ENCODE measurements around the gene CLRN2. TPM values are rescaled to one million over a fixed set of nuclear protein-coding genes. Genes with fewer than 3 reads are reported as not detected.

CLRN2 gene
- total and polyA plus RNA-seq, 9 of the 15 experiments (the other 6 are each of a cell fraction or from before 2014, with no cell fraction given) = not detected

- no peak for TF ChIP-seq ZFP30 (CRISPR knock-in tag; IDR thresholded peaks at IDR 0.05; ENCODE audit: borderline replicate concordance)
- TF ChIP-seq FOXO4 (CRISPR knock-in tag; IDR thresholded peaks at IDR 0.05) = no peak
- TF ChIP-seq SETDB1 (IDR thresholded peaks at IDR 0.05; ENCODE audit: low read length) = no peak
- no peak for TF ChIP-seq BRCA1 (IDR thresholded peaks at IDR 0.05)
- no peak for TF ChIP-seq BRCA1 (CRISPR knock-in tag; IDR thresholded peaks at IDR 0.05)
- TF ChIP-seq NR4A1 (CRISPR knock-in tag; IDR thresholded peaks at IDR 0.05) = no peak
- no peak for TF ChIP-seq NR4A1 (tag; IDR thresholded peaks at IDR 0.05)
- TF ChIP-seq, protein P1, sequence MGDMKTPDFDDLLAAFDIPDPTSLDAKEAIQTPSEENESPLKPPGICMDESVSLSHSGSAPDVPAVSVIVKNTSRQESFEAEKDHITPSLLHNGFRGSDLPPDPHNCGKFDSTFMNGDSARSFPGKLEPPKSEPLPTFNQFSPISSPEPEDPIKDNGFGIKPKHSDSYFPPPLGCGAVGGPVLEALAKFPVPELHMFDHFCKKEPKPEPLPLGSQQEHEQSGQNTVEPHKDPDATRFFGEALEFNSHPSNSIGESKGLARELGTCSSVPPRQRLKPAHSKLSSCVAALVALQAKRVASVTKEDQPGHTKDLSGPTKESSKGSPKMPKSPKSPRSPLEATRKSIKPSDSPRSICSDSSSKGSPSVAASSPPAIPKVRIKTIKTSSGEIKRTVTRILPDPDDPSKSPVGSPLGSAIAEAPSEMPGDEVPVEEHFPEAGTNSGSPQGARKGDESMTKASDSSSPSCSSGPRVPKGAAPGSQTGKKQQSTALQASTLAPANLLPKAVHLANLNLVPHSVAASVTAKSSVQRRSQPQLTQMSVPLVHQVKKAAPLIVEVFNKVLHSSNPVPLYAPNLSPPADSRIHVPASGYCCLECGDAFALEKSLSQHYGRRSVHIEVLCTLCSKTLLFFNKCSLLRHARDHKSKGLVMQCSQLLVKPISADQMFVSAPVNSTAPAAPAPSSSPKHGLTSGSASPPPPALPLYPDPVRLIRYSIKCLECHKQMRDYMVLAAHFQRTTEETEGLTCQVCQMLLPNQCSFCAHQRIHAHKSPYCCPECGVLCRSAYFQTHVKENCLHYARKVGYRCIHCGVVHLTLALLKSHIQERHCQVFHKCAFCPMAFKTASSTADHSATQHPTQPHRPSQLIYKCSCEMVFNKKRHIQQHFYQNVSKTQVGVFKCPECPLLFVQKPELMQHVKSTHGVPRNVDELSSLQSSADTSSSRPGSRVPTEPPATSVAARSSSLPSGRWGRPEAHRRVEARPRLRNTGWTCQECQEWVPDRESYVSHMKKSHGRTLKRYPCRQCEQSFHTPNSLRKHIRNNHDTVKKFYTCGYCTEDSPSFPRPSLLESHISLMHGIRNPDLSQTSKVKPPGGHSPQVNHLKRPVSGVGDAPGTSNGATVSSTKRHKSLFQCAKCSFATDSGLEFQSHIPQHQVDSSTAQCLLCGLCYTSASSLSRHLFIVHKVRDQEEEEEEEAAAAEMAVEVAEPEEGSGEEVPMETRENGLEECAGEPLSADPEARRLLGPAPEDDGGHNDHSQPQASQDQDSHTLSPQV (IDR thresholded peaks at IDR 0.05) = peak; percentile 31; the same call in 1 of the 2 replicates
- TF ChIP-seq SNRNP70 (optimal IDR thresholded peaks at IDR 0.05; ENCODE audit: low read depth, low read length) = no peak
- 0 out of 2 replicates have a peak, but pooled peaks have one; percentile 41 for TF ChIP-seq HCFC1 (IDR thresholded peaks at IDR 0.05; ENCODE audit: low read depth, low read length)
- TF ChIP-seq, protein P2, sequence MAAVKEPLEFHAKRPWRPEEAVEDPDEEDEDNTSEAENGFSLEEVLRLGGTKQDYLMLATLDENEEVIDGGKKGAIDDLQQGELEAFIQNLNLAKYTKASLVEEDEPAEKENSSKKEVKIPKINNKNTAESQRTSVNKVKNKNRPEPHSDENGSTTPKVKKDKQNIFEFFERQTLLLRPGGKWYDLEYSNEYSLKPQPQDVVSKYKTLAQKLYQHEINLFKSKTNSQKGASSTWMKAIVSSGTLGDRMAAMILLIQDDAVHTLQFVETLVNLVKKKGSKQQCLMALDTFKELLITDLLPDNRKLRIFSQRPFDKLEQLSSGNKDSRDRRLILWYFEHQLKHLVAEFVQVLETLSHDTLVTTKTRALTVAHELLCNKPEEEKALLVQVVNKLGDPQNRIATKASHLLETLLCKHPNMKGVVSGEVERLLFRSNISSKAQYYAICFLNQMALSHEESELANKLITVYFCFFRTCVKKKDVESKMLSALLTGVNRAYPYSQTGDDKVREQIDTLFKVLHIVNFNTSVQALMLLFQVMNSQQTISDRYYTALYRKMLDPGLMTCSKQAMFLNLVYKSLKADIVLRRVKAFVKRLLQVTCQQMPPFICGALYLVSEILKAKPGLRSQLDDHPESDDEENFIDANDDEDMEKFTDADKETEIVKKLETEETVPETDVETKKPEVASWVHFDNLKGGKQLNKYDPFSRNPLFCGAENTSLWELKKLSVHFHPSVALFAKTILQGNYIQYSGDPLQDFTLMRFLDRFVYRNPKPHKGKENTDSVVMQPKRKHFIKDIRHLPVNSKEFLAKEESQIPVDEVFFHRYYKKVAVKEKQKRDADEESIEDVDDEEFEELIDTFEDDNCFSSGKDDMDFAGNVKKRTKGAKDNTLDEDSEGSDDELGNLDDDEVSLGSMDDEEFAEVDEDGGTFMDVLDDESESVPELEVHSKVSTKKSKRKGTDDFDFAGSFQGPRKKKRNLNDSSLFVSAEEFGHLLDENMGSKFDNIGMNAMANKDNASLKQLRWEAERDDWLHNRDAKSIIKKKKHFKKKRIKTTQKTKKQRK (IDR thresholded peaks at IDR 0.05; ENCODE audit: borderline replicate concordance, low read depth, low read length) = no peak
- TF ChIP-seq MAFK (IDR thresholded peaks at IDR 0.05; ENCODE audit: low read length) = no peak
- TF ChIP-seq ZNF311 (CRISPR knock-in tag; IDR thresholded peaks at IDR 0.05) = no peak
- no peak for TF ChIP-seq E2F5 (CRISPR knock-in tag; IDR thresholded peaks at IDR 0.05)
- TF ChIP-seq MIER1 (IDR thresholded peaks at IDR 0.05; ENCODE audit: low read depth) = no peak
These were observed 2.8 kb upstream of the CLRN2 start, which contains the start of gene QDPR (continued) for GRCh38 chr4:17511950-17512795.

All from K562 (cell line).